C4-2B (cell line): ENCODE results near the gene PDRG1.
"Not testable (repeated sequence)": the region's sequence is repeated elsewhere in the genome, so short reads cannot be mapped to it uniquely, and the experiment has no call there.

Experiments used
- CTCF ChIP-seq: fragments of 450-650 bp; conservative IDR thresholded peaks from 2 replicates; pipeline ENCODE4 v1.5.1; 2017; ENCODE audit warnings: mild to moderate bottlenecking
- ZFX ChIP-seq: fragments of 450-650 bp; IDR thresholded peaks from 2 replicates; pipeline ENCODE4 v1.6.1; 2017

GRCh38 chr20:31917962-31918412 is 33.9 kb downstream of the PDRG1 start:
- TF ChIP-seq CTCF, ZFX: not testable (repeated sequence)
